ENCODE measurements around the gene PLPPR5.

PLPPR5 gene

GRCh38 chr1:98967122-98967521 is 37.5 kb downstream of the PLPPR5 start:
- no peak for DNase-seq

- DNase-seq = no peak
Measured at GRCh38 chr1:98965394-98965793, 39.3 kb downstream of the PLPPR5 start.

GRCh38 chr1:98964198-98964597 is 40.5 kb downstream of the PLPPR5 start:
- DNase-seq = no peak

GRCh38 chr1:98963064-98963758 is 41.5 kb downstream of the PLPPR5 start:
- DNase-seq = no peak

- no peak for DNase-seq
Measured at GRCh38 chr1:98962156-98962555, 42.5 kb downstream of the PLPPR5 start.

GRCh38 chr1:98949621-98950020 is 55.0 kb downstream of the PLPPR5 start:
- no peak for DNase-seq

- DNase-seq = no peak
Measured at GRCh38 chr1:98949166-98949565, 55.5 kb downstream of the PLPPR5 start.

GRCh38 chr1:98947071-98947470 is 57.6 kb downstream of the PLPPR5 start:
- DNase-seq = no peak

- no peak for DNase-seq
Measured at GRCh38 chr1:98940722-98941079, 64.0 kb downstream of the PLPPR5 start.

- DNase-seq = no peak
Measured at GRCh38 chr1:98940069-98940721, 64.5 kb downstream of the PLPPR5 start.

GRCh38 chr1:98939471-98939870 is 65.2 kb downstream of the PLPPR5 start:
- DNase-seq = no peak

- no peak for DNase-seq
Measured at GRCh38 chr1:98937347-98937746, 67.3 kb downstream of the PLPPR5 start.

- DNase-seq = no peak
Measured at GRCh38 chr1:98932184-98932583, 72.5 kb downstream of the PLPPR5 start.

GRCh38 chr1:98931128-98931835 is 73.4 kb downstream of the PLPPR5 start:
- DNase-seq = no peak

GRCh38 chr1:98929437-98929836 is 75.2 kb downstream of the PLPPR5 start:
- no peak for DNase-seq

GRCh38 chr1:98926597-98926996 is 78.1 kb downstream of the PLPPR5 start:
- no peak for DNase-seq

GRCh38 chr1:98924977-98925376 is 79.7 kb downstream of the PLPPR5 start:
- no peak for DNase-seq

GRCh38 chr1:98923667-98924066 is 81.0 kb downstream of the PLPPR5 start:
- no peak for DNase-seq

- DNase-seq = no peak
Measured at GRCh38 chr1:98921817-98922216, 82.8 kb downstream of the PLPPR5 start.

GRCh38 chr1:98920441-98921110 is 84.1 kb downstream of the PLPPR5 start:
- no peak for DNase-seq

GRCh38 chr1:98919652-98920051 is 85.0 kb downstream of the PLPPR5 start:
- DNase-seq = no peak

- DNase-seq = no peak
Measured at GRCh38 chr1:98919211-98919610, 85.5 kb downstream of the PLPPR5 start.

- no peak for DNase-seq
Measured at GRCh38 chr1:98914547-98914946, 90.1 kb downstream of the PLPPR5 start.

- no peak for DNase-seq
Measured at GRCh38 chr1:98910827-98911226, 93.8 kb downstream of the PLPPR5 start.

All from NCI-H1092 (cell line).